GM12874 (cell line): ENCODE data around the gene BAX.

Experiments used
- CTCF ChIP-seq: IDR thresholded peaks from 2 replicates; pipeline ENCODE4 v1.5.1; 2011; ENCODE audit warnings: low read depth, mild to moderate bottlenecking, control low read depth, low read length, moderate library complexity; ENCODE audit not compliant: insufficient read depth

The BAX gene

DNA sequence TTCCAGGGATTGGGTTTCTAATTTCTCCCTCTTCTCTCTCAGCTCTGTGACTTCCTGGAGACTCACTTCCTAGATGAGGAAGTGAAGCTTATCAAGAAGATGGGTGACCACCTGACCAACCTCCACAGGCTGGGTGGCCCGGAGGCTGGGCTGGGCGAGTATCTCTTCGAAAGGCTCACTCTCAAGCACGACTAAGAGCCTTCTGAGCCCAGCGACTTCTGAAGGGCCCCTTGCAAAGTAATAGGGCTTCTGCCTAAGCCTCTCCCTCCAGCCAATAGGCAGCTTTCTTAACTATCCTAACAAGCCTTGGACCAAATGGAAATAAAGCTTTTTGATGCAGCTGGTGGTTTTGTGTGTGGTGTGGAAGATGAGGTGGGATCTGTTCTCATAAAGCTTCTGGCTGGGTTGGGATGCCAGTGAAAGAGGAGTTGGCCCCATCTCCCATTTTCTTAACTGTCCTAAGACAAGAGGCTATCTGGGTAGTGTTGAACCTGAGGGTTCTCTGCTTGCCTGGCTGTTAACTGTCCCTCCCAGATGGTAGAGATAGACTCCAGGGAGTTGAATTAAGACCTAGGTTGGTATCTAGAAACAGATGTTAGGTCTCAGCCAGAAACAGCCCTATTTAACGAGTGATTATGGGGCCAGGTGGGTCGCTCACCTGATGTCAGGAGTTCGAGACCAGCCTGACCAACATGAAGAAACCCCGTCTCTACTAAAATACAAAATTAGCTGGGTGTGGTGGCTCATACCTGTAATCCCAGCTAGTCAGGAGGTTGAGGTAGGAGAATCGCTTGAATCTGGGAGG lies 12.1 kb downstream of the BAX start:
- TF ChIP-seq CTCF = no peak

DNA sequence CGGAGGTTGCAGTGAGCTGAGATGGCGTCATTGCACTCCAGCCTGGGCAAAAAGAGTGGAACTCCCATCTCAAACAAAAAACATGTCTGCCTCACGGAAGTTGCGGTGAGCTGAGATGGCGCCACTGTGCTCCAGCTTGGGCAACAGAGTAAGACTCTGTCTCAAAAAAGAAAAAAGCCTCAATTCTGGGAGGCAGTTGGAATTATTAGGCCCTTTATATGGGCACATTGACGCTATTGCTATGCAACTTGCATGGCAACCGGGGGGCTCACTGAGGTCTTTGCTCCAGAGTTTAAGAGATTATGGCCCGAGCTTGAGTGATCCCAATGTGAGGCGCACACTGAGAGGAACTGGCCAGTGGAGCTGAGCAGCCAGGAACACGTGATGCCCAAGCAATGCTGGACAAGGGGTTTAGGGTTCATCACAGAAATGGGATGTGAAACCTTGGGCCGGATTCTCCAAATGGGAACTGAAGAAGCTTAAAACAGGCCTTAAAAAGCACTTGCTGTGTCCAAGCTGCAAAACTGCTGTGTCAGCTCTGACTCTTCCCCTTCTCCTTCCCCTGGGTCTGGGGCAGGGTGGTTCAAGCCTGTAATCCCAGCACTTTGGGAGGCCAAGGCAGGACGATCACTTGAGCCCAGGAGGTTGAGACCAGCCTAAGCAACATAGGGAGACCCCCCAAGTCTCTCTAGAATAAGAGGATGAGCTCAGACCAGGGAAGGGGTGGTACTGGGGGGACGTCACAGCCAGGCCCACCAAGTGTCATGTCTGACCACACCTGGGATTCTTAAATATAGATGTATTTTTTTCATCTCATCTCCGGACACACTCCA lies 12.9 kb downstream of the BAX start:
- no peak for TF ChIP-seq CTCF

DNA sequence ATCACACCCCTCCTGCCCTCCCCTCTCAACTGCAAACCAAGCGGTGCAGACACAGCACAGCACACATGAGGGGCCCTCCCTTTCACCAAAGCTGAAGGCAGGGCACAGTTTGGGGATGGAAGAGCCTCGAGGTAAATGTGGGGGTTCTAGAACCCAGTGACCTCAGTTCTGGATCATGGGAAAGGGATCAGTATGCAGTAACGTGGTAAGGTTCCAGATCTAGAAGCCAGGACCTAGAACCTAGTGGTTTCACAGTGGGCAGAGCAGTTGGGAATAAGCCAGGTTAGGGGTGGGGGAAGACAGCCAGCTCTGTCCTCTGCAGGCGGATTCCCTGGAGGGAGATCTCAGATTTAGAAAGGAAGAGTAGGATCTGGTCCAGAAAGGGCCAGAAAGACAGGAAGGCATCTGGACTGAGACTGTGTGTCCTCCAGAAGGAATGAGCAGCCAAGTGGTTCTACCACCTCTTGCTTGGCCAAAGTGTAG lies 13.5 kb downstream of the BAX start:
- no peak for TF ChIP-seq CTCF

DNA sequence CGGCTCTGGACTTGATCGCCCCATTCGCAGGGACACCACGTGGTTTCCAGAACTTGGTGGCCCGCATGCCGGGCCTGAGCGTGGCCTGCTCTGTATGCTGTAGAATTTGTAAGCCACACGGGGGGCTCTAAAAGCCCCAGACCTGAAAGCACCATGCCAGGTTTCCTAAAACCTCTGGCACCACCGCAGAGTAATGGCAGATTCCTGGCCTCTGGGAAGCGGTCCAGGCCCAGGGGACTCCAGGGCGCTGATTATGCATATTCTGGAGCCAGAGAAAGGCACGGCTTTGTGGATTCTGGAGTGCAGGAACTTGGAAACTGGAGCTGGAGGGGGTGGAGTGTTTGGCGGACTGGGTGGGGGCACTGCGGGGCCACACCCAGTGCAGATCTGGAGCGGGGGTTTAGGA lies 14.1 kb downstream of the BAX start:
- no peak for TF ChIP-seq CTCF

DNA sequence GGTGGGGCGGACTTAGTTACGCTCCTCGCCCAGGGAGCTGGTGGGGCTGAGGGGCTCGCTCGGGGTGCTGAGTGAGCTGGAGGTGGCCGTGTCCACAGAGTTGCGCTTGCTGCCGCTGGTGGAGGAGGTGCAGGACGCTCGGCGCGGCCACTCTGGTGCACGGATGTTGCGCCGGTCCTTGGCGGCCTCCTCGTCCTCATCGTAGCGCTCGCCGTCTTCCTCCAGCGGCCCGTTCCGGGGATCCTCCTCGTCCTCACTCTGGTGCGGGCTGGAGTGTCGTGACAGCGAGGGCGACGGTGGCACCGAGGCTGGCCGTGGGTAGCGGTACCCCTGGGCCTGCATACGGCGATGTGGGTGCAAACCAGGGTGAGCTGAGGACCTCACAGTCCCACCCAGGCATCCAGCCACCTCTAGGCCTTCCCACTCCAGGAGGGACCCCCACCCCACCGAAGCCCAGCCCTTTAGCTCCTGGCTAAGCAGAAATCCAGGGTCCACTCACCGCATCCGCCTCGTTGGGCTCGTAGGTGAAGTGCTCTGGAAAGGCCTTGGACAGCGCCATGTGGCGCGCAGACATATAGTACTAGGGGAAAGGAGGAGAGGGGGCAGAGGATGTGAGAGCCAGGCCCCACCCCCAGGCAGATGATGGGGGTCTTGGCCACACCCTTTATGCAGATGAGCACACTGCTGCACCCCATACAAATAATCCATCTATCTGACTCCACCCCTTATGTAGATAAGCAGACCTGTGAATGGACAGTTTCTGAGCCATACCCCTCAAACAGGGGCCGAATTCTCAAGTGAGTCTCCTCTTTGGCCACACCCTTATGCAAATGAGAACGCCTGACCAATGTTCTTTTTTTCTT lies 14.8 kb downstream of the BAX start:
- no peak for TF ChIP-seq CTCF

DNA sequence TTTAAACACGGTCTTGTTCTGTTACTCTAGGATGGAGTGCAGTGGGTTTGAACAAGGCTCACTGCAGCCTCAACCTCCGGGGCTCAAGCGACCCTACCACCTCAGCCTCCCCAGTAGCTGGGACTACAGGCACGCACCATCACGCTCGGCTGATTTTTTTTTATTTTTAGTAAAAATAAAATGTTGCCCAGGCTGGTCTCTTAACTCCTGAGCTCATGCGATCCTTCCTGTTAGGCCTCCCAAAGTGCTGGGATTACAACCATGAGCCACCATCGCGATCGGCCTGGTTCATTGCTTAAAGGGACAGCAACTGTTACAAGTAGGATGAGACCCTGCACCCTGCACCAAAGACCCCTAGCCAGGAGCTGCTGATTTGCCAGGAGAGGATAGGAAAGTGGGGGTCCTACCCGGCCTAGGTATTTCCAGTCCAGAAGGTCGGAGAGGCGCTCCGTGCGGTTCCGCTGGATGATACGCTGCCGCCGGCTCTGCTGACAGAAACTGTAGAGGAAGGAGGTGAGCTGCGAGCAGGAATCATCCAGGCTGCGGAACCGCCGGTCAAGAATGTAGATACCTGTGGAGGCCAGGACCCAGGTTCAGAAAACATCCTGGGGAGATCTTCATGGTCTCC lies 15.6 kb downstream of the BAX start:
- no peak for TF ChIP-seq CTCF
